HEK293T (cell line): Measurements from ENCODE around the gene KRT2.

Source experiments
- CTCF ChIA-PET: fragments of 350-600 bp; formaldehyde crosslinking; extraction: SDS; loops from one replicate; lab custom pipeline; 2021; ENCODE audit warnings: antibody characterized with exemption, inconsistent platforms; lab: Yijun Ruan, JAX
- POLR2A ChIA-PET: fragments of 350-600 bp; formaldehyde crosslinking; extraction: SDS; loops from one replicate; lab custom pipeline; 2020; ENCODE audit warnings: antibody characterized with exemption, inconsistent platforms; lab: Yijun Ruan, JAX
- DNase-seq: peaks from one replicate; pipeline ENCODE4 v3.0.0; 2012; ENCODE audit warnings: mixed read lengths; ENCODE audit errors: extremely low spot score
- ARNT ChIP-seq: fragments of 450-650 bp; IDR thresholded peaks from 2 replicates; pipeline ENCODE4 v1.6.1; 2017; ENCODE audit warnings: mild to moderate bottlenecking
- BHLHE40 ChIP-seq: fragments of 450-650 bp; IDR thresholded peaks from 2 replicates; pipeline ENCODE4 v1.6.1; 2016; ENCODE audit warnings: mild to moderate bottlenecking, moderate library complexity, borderline replicate concordance
- CTBP1 ChIP-seq: fragments of 450-650 bp; IDR thresholded peaks from 2 replicates; pipeline ENCODE4 v1.6.1; 2016; ENCODE audit warnings: borderline replicate concordance
- ELF4 ChIP-seq: fragments of 450-650 bp; IDR thresholded peaks from 2 replicates; pipeline ENCODE4 v1.6.1; 2017; ENCODE audit warnings: antibody characterized with exemption
- FOXA1 ChIP-seq: fragments of 450-650 bp; IDR thresholded peaks from 2 replicates; pipeline ENCODE4 v1.6.1; 2016; ENCODE audit warnings: mild to moderate bottlenecking
- FOXK2 ChIP-seq: fragments of 450-650 bp; IDR thresholded peaks from 2 replicates; pipeline ENCODE4 v1.6.1; 2016; ENCODE audit warnings: mild to moderate bottlenecking
- FOXM1 ChIP-seq: fragments of 450-650 bp; IDR thresholded peaks from 2 replicates; pipeline ENCODE4 v1.6.1; 2017; ENCODE audit warnings: mild to moderate bottlenecking, borderline replicate concordance
- HDGF ChIP-seq: fragments of 450-650 bp; IDR thresholded peaks from 2 replicates; pipeline ENCODE4 v1.6.1; 2017; ENCODE audit warnings: antibody characterized with exemption, borderline replicate concordance
- L3MBTL2 ChIP-seq: fragments of 450-650 bp; conservative IDR thresholded peaks from 2 replicates; pipeline ENCODE4 v1.6.1; 2016; ENCODE audit warnings: mild to moderate bottlenecking
- LEF1 ChIP-seq: fragments of 450-650 bp; IDR thresholded peaks from 2 replicates; pipeline ENCODE4 v1.6.1; 2017; ENCODE audit warnings: mild to moderate bottlenecking, borderline replicate concordance
- NFRKB ChIP-seq: fragments of 450-650 bp; IDR thresholded peaks from 2 replicates; pipeline ENCODE4 v1.6.1; 2016; ENCODE audit warnings: mild to moderate bottlenecking, moderate library complexity
- PKNOX1 ChIP-seq: fragments of 450-650 bp; IDR thresholded peaks from 2 replicates; pipeline ENCODE4 v1.6.1; 2016
- SP1 ChIP-seq: fragments of 450-650 bp; IDR thresholded peaks from 2 replicates; pipeline ENCODE4 v1.6.1; 2017
- SUZ12 ChIP-seq: fragments of 450-650 bp; IDR thresholded peaks from 2 replicates; pipeline ENCODE4 v1.6.1; 2016; ENCODE audit warnings: mild to moderate bottlenecking
- TARDBP ChIP-seq: fragments of 450-650 bp; IDR thresholded peaks from 2 replicates; pipeline ENCODE4 v1.6.1; 2016
- ZNF384 ChIP-seq: fragments of 450-650 bp; IDR thresholded peaks from 2 replicates; pipeline ENCODE4 v1.6.1; 2016

Gene KRT2

GRCh38 chr12:52606096-52606495 lies 45.9 kb downstream of the KRT2 start:
- no peak for TF ChIP-seq LEF1
- no peak for TF ChIP-seq FOXK2
- no peak for TF ChIP-seq NFRKB
- TF ChIP-seq CTBP1 = no peak
- no peak for TF ChIP-seq PKNOX1
- TF ChIP-seq SP1 = no peak
- TF ChIP-seq SUZ12 = no peak
- TF ChIP-seq L3MBTL2 = no peak
- no peak for TF ChIP-seq FOXM1
- no peak for TF ChIP-seq ZNF384
- no peak for TF ChIP-seq HDGF
- TF ChIP-seq FOXA1 = no peak
- no peak for TF ChIP-seq TARDBP
- TF ChIP-seq ARNT = no peak
- no peak for TF ChIP-seq ELF4
- TF ChIP-seq BHLHE40 = no peak
- CTCF ChIA-PET = interaction anchor here (0.7 kb wide), 1 partner anchor 272 kb away, joined by 3 read pairs; no protein-coding TSS in a partner anchor
- no peak for DNase-seq
- POLR2A ChIA-PET = no interaction called here

- ChIA-PET CTCF (no interaction called here), POLR2A (no interaction called here)
- DNase-seq = no peak
- TF ChIP-seq TARDBP (no peak), ARNT (no peak)
Measured at GRCh38 chr12:52605542-52605941, 46.5 kb downstream of the KRT2 start.

- POLR2A ChIA-PET = no interaction called here
- CTCF ChIA-PET = no interaction called here
- TF ChIP-seq FOXM1 (no peak), ELF4 (no peak), FOXA1 (no peak), LEF1 (no peak), L3MBTL2 (no peak), TARDBP (no peak), ARNT (no peak), FOXK2 (no peak), NFRKB (no peak), HDGF (no peak)
- no peak for DNase-seq
Measured at GRCh38 chr12:52604859-52605258, 47.2 kb downstream of the KRT2 start.

- no peak for TF ChIP-seq PKNOX1
- TF ChIP-seq ARNT = no peak
- no peak for TF ChIP-seq FOXK2
- no peak for TF ChIP-seq ELF4
- TF ChIP-seq LEF1 = no peak
- no peak for TF ChIP-seq ZNF384
- no peak for TF ChIP-seq NFRKB
- TF ChIP-seq BHLHE40 = no peak
- no peak for TF ChIP-seq SUZ12
- TF ChIP-seq L3MBTL2 = no peak
- no peak for TF ChIP-seq CTBP1
- TF ChIP-seq TARDBP = no peak
- no peak for TF ChIP-seq HDGF
- TF ChIP-seq FOXA1 = no peak
- TF ChIP-seq SP1 = no peak
- TF ChIP-seq FOXM1 = no peak
- POLR2A ChIA-PET = no interaction called here
- DNase-seq = no peak
- CTCF ChIA-PET = no interaction called here
Measured at GRCh38 chr12:52603314-52603713, 48.7 kb downstream of the KRT2 start.

DNA sequence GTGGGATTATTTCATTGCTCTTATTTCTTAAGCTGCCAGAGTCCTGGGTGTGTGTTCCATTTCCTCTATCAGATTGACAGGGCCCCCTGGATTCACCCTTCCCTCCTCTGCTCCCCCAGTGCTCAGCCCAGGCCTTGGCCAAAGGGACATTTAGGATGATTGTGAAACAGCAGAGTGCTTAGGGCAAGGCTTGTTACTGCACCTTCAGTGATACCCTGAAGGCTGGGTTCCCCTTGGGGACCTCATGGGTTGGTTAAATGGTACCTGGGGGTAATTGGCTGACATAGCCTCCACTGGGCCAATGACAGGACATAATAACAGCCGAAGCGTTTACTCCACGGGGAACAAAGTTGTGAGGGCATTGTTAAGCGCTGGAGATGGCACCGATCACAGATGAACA lies 49.5 kb downstream of the KRT2 start:
- no peak for DNase-seq
- ChIA-PET CTCF (no interaction called here), POLR2A (no interaction called here)
- no peak for TF ChIP-seq ZNF384
- TF ChIP-seq PKNOX1 = no peak
- no peak for TF ChIP-seq HDGF
- TF ChIP-seq ARNT = no peak
- no peak for TF ChIP-seq FOXK2
- TF ChIP-seq SP1 = no peak
- TF ChIP-seq TARDBP = no peak
- no peak for TF ChIP-seq NFRKB
- no peak for TF ChIP-seq LEF1
- no peak for TF ChIP-seq FOXA1
- TF ChIP-seq SUZ12 = no peak
- TF ChIP-seq CTBP1 = no peak
- TF ChIP-seq FOXM1 = no peak
- TF ChIP-seq ELF4 = no peak
- no peak for TF ChIP-seq BHLHE40
- TF ChIP-seq L3MBTL2 = no peak

GRCh38 chr12:52601671-52602070 lies 50.3 kb downstream of the KRT2 start:
- ChIA-PET POLR2A (no interaction called here), CTCF (no interaction called here)
- TF ChIP-seq ZNF384 (no peak), PKNOX1 (no peak), FOXA1 (no peak), BHLHE40 (no peak), L3MBTL2 (no peak), LEF1 (no peak), TARDBP (no peak), FOXM1 (no peak), ELF4 (no peak), HDGF (no peak), ARNT (no peak), FOXK2 (no peak), SUZ12 (no peak), SP1 (no peak), CTBP1 (no peak), NFRKB (no peak)
- no peak for DNase-seq
